ENCODE results near the gene PHF12. TPM values are rescaled to one million over a fixed set of nuclear protein-coding genes. Genes with fewer than 3 reads are reported as not detected.
A peak's percentile ranks its signal among the peaks of the same experiment; 100 is the strongest.

The PHF12 gene
- total and polyA plus RNA-seq, 2 of the 4 experiments (the other 2 are of a cell fraction): 24.4 to 25.6 TPM

DNA sequence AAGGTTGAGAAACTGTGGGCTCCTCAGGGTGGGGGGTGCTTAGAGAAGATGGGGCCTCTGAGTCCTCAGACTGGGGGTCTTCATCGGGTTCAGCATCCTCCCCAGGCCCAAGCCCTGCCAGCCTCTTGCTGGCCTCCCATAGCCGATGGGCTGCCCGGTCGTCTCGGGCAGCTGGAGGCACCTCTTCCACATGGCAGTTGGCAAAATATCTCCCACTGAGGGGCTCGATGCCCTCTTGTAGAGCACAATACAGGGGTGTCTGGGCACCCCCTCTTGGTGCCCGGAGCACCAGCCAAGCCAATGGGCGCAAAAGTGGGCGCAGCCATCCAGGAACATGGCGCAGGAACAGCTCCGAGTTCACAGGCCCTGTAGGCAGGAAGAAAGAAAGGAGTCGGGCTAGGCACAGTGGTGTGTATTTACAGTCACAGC, 52.8 kb downstream of the PHF12 start:
- Histone ChIP-seq H2BK15ac (ENCODE audit: low read depth, low read length) (0 out of 3 replicates have a peak overlapping the region, but pooled peaks have one; percentile 49), H3K4ac (ENCODE audit: low read depth, low read length) (no peak overlapping the region), H3K9ac (ENCODE audit: low read depth, low read length) (no peak overlapping the region), H3K9me1 (ENCODE audit: insufficient read depth, low read length) (peaks cover 16% of the 10 kb centered on the region), H2BK20ac (ENCODE audit: low read depth, low read length) (no peak overlapping the region), H3K14ac (replicated peaks; ENCODE audit: low read depth, low read length) (no peak overlapping the region), H2AFZ (replicated peaks; ENCODE audit: low read length, poor library complexity) (peak overlapping the region; percentile 95), H3K9me3 (ENCODE audit: control insufficient read depth, insufficient read depth, low read length) (no peaks in the 10 kb centered on the region), H3K36me3 (ENCODE audit: control insufficient read depth, insufficient read depth, low read length) (no peaks in the 10 kb centered on the region), H3K4me2 (ENCODE audit: low read depth, low read length) (no peak overlapping the region), H2BK120ac (ENCODE audit: low read depth, low read length) (no peak overlapping the region), H4K20me1 (ENCODE audit: insufficient read depth, low read length) (peaks cover 17% of the 10 kb centered on the region; the same call in 1 of the 2 replicates), H3K56ac (ENCODE audit: extremely low read depth, insufficient read depth, low read length) (no peak overlapping the region), H2AK5ac (ENCODE audit: low read depth, low read length) (peak overlapping the region; percentile 80; the same call in 1 of the 2 replicates), H2BK5ac (ENCODE audit: low read depth, low read length, poor library complexity, severe bottlenecking) (no peak overlapping the region), H3K23ac (ENCODE audit: low read depth, low read length) (peak overlapping the region; percentile 98; the same call in 1 of the 2 replicates), H3K4me1 (ENCODE audit: control insufficient read depth, insufficient read depth, low read length) (peaks cover 9% of the 10 kb centered on the region), H4K8ac (ENCODE audit: low read depth in 2 of 2, low read length in 2 of 2) (peak overlapping the region; percentile 82 to 97; a peak in 2 of 4 replicates), H3K18ac (ENCODE audit: low read depth, low read length) (no peak overlapping the region), H2AK9ac (replicated peaks; ENCODE audit: low read depth, low read length, poor library complexity) (peak overlapping the region; percentile 23), H4K91ac (ENCODE audit: insufficient read depth, low read depth, low read length) (no peak overlapping the region; the same call in 1 of the 2 replicates), H3K27me3 (ENCODE audit: control insufficient read depth, insufficient read depth, low read length) (no peaks in the 10 kb centered on the region), H3K79me1 (ENCODE audit: low read depth in 1 of 2, low read length in 2 of 2) (peaks cover 11 to 52% of the 10 kb centered on the region in 2 experiments; a peak in 3 of 4 replicates), H4K5ac (ENCODE audit: low read depth, low read length) (no peak overlapping the region), H3K4me3 (ENCODE audit: insufficient read depth, low read depth, low read length) (no peak overlapping the region), H3K27ac (ENCODE audit: insufficient read depth, low read length) (no peak overlapping the region)
- DNase-seq (no peak), ATAC-seq (ENCODE audit: low read depth) (no peak)
- ChIA-PET CTCF (interaction anchor here (0.6 to 2.8 kb wide), 2 partner anchors 27 to 134 kb away, joined by 3 to 15 read pairs; no protein-coding TSS in a partner anchor), POLR2A (ENCODE audit: unreplicated experiment) (no interaction called here)
- TF ChIP-seq RFX5 (IDR thresholded peaks at IDR 0.05; ENCODE audit: low read depth, low read length) (no peak), MXI1 (IDR thresholded peaks at IDR 0.05; ENCODE audit: borderline replicate concordance, low read depth, low read length) (no peak), MAZ (IDR thresholded peaks at IDR 0.05; ENCODE audit: borderline replicate concordance, low read depth, low read length) (no peak)
- no TSS peak for BruUV-seq (replicated peaks)
- intact Hi-C loops (cut with micrococcal nuclease): no loop called here
- WGBS, 2 experiments (ENCODE audit: extremely low coverage in 2 of 2, insufficient read length in 1 of 2): 91% methylated on average over 7 of the region's 12 CpGs; no CpG with 5 or more reads in 1 of the 2 experiments
- in situ Hi-C loops (cut with MboI; ENCODE audit: low sequenced_read_pairs): no loop called here
- dilution Hi-C loops (cut with HindIII; ENCODE audit: low sequenced_read_pairs, unreplicated experiment): no loop called here
